GM18502 (cell line): Measurements from ENCODE around the gene ANKRD31.
"Not testable (repeated sequence)": the region's sequence is repeated elsewhere in the genome, so short reads cannot be mapped to it uniquely, and the experiment has no call there.

Experiments
- ATAC-seq: cut with Tn5 transposase; IDR thresholded peaks from one replicate; pipeline ENCODE4 v1.9.1; 2021; ENCODE audit warnings: mild to moderate bottlenecking; ENCODE audit not compliant: unreplicated experiment, poor library complexity

ANKRD31 gene

GRCh38 chr5:75161508-75161907 lies 75.2 kb downstream of the ANKRD31 start:
- ATAC-seq, result not testable (repeated sequence)

GRCh38 chr5:75156585-75156984 lies 80.1 kb downstream of the ANKRD31 start:
- ATAC-seq, result no peak

- no peak for ATAC-seq
Observed at GRCh38 chr5:75152860-75153259, 83.8 kb downstream of the ANKRD31 start.

GRCh38 chr5:75148051-75148450 lies 88.6 kb downstream of the ANKRD31 start:
- no peak for ATAC-seq

- no peak for ATAC-seq
Observed at GRCh38 chr5:75142566-75143136, 94.0 kb downstream of the ANKRD31 start.

- ATAC-seq, result no peak
Observed at GRCh38 chr5:75140277-75140676, 96.4 kb downstream of the ANKRD31 start.

- no peak for ATAC-seq
Observed at GRCh38 chr5:75138689-75139088, 98.0 kb downstream of the ANKRD31 start.

GRCh38 chr5:75130818-75131349 lies 105.8 kb downstream of the ANKRD31 start:
- ATAC-seq, result no peak

GRCh38 chr5:75116856-75117255 lies 119.8 kb downstream of the ANKRD31 start:
- no peak for ATAC-seq

GRCh38 chr5:75114311-75114710 lies 122.4 kb downstream of the ANKRD31 start:
- ATAC-seq, result not testable (repeated sequence)

- ATAC-seq, result no peak
Observed at GRCh38 chr5:75113354-75114113, 123.1 kb downstream of the ANKRD31 start.

- no peak for ATAC-seq
Observed at GRCh38 chr5:75108931-75109596, 127.6 kb downstream of the ANKRD31 start.

- ATAC-seq, result no peak
Observed at GRCh38 chr5:75108515-75108914, 128.2 kb downstream of the ANKRD31 start.

- not testable (repeated sequence) for ATAC-seq
Observed at GRCh38 chr5:75095956-75096355, 140.7 kb downstream of the ANKRD31 start.

- no peak for ATAC-seq
Observed at GRCh38 chr5:75091597-75091996, 145.1 kb downstream of the ANKRD31 start.

GRCh38 chr5:75089662-75090061 lies 147.0 kb downstream of the ANKRD31 start:
- ATAC-seq, result no peak

- no peak for ATAC-seq
Observed at GRCh38 chr5:75089137-75089536, 147.5 kb downstream of the ANKRD31 start.

- ATAC-seq, result no peak
Observed at GRCh38 chr5:75088648-75089047, 148.0 kb downstream of the ANKRD31 start.

GRCh38 chr5:75081510-75081909 lies 155.2 kb downstream of the ANKRD31 start:
- ATAC-seq, result no peak

- not testable (repeated sequence) for ATAC-seq
Observed at GRCh38 chr5:75079346-75079745, 157.3 kb downstream of the ANKRD31 start.

- ATAC-seq, result no peak
Observed at GRCh38 chr5:75078027-75078426, 158.7 kb downstream of the ANKRD31 start.
